GM13976 (cell line): ENCODE measurements around the gene FAM89B.

Experiments used
- DNase-seq: peaks from one replicate; pipeline ENCODE4 v3.0.0; 2012; ENCODE audit warnings: low spot score
- CTCF ChIP-seq: IDR thresholded peaks from 2 replicates; pipeline ENCODE4 v1.5.1; 2012; ENCODE audit warnings: borderline replicate concordance, mild to moderate bottlenecking; ENCODE audit not compliant: insufficient read depth; ENCODE audit errors: extremely low read depth, missing control alignments, control extremely low read depth
- in situ Hi-C: fragments of 300-500 bp; cut with MboI; formaldehyde crosslinking; loops from one replicate; pipeline ENCODE4 v1.12.0; 2022; ENCODE audit warnings: low sequenced_read_pairs, mixed read lengths, inconsistent platforms; ENCODE audit not compliant: unreplicated experiment

Gene FAM89B

GRCh38 chr11:65609229-65609628 lies 36.9 kb downstream of the FAM89B start:
- DNase-seq = no peak
- no peak for TF ChIP-seq CTCF
- in situ Hi-C loops = no loop called here

GRCh38 chr11:65609665-65610064 lies 37.3 kb downstream of the FAM89B start:
- TF ChIP-seq CTCF = no peak
- DNase-seq = no peak
- in situ Hi-C loops = no loop called here

- in situ Hi-C loops = no loop called here
- TF ChIP-seq CTCF = no peak
- no peak for DNase-seq
These were observed 38.1 kb downstream of the FAM89B start for GRCh38 chr11:65610404-65610803.

GRCh38 chr11:65611028-65611757 lies 38.9 kb downstream of the FAM89B start:
- in situ Hi-C loops = no loop called here
- no peak for TF ChIP-seq CTCF
- DNase-seq = no peak

GRCh38 chr11:65611758-65612603 lies 39.6 kb downstream of the FAM89B start:
- in situ Hi-C loops = no loop called here
- TF ChIP-seq CTCF = no peak
- DNase-seq = no peak

- in situ Hi-C loops = no loop called here
- DNase-seq = no peak
- TF ChIP-seq CTCF = no peak
These were observed 40.4 kb downstream of the FAM89B start for GRCh38 chr11:65612691-65613090.
